Mucosa of gallbladder (tissue), 1 donor: ENCODE results near the gene IQUB. TPM values are rescaled to one million over a fixed set of nuclear protein-coding genes. Genes with fewer than 3 reads are reported as not detected.
"Not testable (repeated sequence)": the region's sequence is repeated elsewhere in the genome, so short reads cannot be mapped to it uniquely, and the experiment has no call there.

Experiments
- DNase-seq: peaks from one replicate; pipeline ENCODE4 v3.0.0-alpha.2; 2020; ENCODE audit warnings: low spot score
- total RNA-seq: library from RNA; stranded (reverse); gene quantifications from one replicate; pipeline ENCODE4 v1.2.1, GENCODE V29; 2021
- donor health status: DM: no; HTN: no; CAD: no.

The IQUB gene
- total RNA-seq, 1 donor from 2014 or later: 2.9 TPM

GRCh38 chr7:123492485-123492884 is 41.9 kb downstream of the IQUB start:
- DNase-seq: no peak

DNA sequence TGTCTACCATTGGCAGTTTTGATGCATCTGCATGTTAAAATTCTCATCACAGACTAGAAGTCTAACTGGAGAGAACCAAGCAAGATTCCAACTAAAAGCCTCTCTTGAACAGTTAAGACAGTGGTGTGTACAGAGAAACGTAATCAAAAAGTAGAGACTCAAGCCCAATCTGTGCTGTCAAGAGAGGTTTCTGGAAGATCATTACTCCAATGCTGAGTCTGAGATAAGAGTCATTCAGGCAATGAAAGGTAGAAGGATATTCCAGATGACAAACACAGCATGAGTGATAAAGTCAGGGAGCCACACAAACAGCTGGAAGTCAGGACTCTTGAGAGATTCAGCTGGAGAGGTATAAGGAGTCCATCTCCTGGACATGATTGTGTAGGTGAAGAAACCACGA is 48.7 kb downstream of the IQUB start:
- DNase-seq: no peak

- no peak for DNase-seq
Measured at GRCh38 chr7:123485187-123485586, 49.2 kb downstream of the IQUB start.

GRCh38 chr7:123484199-123484598 is 50.2 kb downstream of the IQUB start:
- no peak for DNase-seq

GRCh38 chr7:123480107-123480506 is 54.3 kb downstream of the IQUB start:
- DNase-seq: no peak

DNA sequence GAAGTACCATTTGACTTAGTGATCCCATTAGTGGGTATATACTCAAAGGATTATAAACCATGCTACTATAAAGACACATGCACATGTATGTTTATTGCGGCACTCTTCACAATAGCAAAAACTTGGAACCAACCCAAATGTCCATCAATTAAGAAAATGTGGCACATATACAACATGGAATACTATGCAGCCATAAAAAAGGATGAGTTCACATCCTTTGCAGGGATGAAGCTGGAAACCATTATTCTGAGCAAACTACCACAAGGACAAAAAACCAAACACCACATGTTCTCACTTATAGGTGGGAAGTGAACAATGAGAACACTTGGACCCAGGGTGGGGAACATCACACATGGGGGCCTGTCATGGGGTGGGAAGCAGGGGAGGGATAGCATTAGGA is 56.3 kb downstream of the IQUB start:
- not testable (repeated sequence) for DNase-seq

DNA sequence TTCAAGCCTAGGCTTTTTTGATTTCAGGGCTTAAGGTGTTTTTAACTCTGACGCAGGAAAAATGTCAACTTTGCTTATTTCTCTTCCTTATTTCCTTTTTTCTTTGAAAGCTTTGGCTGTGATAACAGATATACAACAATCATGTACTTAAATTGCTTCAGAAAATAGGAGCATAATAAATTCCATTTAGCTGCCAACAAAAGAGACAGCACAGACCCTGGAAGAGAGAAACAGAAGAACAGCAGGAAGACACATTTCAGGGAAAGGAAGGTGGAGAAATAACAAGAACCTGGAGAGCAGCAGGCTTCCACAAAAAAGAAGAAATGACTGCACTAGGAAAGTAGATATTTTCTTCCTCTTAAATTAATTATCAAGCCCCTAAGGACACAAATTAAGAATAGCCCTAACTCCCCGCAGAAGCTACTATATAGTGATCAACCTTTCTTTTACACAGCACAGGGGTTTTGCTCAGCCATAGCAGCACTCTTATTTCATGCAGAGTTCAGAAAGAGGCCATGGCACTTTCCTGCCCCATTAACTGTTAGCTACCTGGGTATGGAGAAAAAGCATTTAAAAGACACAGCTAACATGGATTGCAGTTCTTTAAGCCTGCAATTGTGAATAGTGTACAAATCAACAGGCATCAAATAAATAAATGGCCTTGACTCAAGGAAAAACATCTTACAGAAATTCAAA is 61.5 kb downstream of the IQUB start:
- no peak for DNase-seq

- no peak for DNase-seq
Measured at GRCh38 chr7:123472327-123472726, 62.1 kb downstream of the IQUB start.

DNA sequence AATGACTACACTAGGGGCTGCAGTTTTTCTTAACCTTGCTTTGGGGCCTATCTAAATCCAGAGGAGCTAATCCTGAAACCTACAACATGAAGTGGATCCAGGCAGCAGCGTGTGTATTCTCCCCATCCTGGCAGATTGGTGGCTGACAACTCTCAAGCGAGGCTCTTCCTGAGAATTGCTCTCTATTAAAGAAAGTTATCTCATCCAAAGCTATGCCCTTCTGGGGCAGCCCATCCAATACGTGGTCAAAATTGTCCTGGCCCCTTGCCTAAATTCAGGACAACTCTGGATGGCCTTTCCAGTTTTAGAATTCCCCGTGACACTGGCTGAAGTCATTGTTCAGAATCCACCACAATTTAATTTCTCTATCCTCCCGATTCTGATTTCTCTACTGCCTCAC is 66.1 kb downstream of the IQUB start:
- no peak for DNase-seq

DNA sequence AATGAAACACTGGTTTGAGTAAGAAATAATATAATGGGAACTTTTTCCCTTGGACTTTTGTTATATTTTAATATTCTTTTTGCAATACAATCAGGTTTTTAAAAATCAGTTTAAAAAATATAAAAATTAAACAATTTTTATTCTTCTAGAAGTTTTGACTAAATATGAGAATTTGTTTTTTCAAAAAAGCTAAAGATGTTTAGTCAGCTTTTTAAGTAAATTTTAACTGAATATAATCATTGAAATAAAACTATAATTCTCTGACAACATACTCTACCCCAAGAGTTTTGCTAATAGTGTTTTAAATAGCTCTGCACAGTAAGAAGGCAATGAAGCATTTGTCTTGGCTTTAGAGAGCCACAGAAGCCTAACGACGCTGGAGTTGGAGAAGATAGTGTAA is 70.5 kb downstream of the IQUB start:
- DNase-seq: no peak

GRCh38 chr7:123460616-123461015 is 73.8 kb downstream of the IQUB start:
- DNase-seq: no peak

DNA sequence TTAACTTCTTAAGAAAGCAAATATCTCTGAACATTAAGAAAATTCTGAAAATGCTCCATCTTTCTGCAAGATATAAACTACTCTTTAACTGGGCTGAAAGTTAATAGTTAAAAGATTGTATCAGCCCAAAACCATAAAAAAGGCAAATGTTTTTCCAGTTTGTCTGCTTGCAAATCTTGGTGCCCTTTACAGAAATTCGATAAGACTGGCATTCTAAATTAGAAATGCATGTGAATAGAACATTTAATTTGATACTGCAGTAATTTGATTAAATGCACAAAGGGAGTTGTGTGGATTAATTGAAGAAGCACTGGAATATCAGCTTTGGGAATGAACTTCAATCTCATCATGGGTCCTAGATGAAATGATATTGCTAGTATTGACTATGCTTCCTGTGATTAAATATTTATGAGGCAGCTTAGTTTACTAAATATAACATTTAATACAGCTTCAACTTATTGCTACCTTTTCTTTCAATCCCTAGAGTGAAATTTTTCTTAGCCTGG is 78.4 kb downstream of the IQUB start:
- DNase-seq: no peak

GRCh38 chr7:123440101-123440548 is 94.3 kb downstream of the IQUB start:
- DNase-seq: no peak

GRCh38 chr7:123439191-123439590 is 95.2 kb downstream of the IQUB start:
- DNase-seq: no peak

DNA sequence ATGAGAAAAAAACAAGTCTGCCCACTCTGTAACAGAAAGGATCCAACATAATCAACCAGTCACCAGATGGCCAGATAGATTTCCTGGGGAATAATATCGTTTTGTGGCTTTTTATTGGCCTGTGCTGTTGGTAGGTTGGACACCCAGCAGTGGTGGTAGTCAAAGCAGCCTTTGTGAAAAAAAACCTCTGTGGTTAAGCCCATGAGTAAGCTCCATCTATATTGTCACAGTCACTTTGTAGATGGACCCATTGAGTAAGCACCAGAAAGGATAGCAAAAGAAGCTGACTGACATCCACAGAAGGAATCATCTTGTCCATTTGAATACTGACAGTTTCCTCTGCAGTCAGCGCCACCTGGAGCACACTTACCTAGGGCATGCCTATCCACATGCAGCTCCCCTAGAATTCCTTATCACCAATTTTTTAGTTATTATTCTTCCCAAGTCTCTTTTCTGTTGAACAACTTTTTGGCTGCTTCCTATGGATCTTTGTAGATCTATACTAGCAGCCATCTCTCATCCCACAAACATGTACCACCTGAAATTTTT is 96.9 kb downstream of the IQUB start:
- no peak for DNase-seq

- DNase-seq: no peak
Measured at GRCh38 chr7:123435080-123435700, 99.2 kb downstream of the IQUB start.

- DNase-seq: no peak
Measured at GRCh38 chr7:123433665-123434064, 100.7 kb downstream of the IQUB start.

DNA sequence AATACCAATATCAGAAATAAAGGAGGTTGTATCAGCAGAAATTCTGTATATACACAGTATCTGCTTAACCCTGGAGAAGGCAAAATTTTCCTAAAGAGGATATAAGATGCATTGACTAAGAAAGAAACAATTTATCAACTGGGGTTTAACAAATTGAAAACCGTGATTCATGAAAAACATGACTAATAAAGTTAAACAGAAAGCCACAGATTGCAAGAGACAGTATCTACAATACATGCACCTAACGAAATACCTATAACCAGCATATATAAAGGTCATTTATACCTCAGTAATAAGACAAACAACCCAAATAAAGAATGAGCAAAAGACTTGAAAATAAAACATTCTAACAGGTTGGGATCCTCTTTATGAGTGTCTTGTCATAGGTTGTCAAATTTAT is 101.8 kb downstream of the IQUB start:
- DNase-seq: no peak

DNA sequence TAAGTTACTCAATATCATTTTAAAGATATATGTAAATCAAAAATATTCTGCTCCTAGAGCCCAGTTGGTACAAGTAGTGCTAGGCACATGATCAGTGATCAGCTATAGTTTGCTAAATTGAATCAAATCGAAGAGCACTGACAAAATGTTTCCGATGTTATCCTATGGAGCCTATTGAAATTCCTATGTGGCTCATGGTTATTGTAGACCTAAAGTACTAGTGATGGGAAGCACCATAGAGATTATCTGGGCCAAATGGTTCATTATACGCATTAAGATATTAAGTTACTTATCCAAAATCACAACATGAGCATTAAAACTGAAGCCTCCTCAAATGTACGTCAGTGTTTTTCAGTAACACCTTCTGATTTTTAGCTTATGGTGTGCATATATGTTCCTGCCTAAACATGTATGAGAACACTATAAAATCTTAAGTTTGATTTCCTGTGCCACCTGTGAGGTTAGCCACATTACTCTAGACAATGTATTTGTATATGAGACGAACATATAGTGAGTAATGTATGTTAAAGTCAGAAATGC is 103.2 kb downstream of the IQUB start:
- DNase-seq: no peak

DNA sequence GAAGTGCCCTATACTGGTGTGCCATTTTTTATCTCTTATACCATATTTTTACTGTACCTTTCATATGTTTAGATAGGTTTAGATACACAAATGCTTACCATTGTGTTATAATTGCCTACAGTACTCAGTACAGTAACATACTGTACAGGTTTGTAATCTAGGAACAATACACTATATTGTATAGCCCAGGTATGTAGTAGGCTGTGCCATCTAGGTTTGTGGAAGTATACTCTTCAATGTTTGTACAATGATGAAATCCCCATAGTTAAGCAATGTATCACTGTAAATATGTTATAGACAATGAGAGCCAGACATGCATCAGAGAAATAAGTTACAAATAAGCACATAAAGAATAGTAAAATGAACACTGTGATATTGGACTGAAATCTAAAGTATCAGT is 109.1 kb downstream of the IQUB start:
- no peak for DNase-seq

- no peak for DNase-seq
Measured at GRCh38 chr7:123424463-123424862, 109.9 kb downstream of the IQUB start.

GRCh38 chr7:123423622-123424021 is 110.8 kb downstream of the IQUB start:
- no peak for DNase-seq

- DNase-seq: no peak
Measured at GRCh38 chr7:123417580-123417979, 116.8 kb downstream of the IQUB start.
